Loucy (cell line): Measurements from ENCODE around the gene TRIM34.

Experiments
- CTCF ChIP-seq: fragments of 200-600 bp; sonication (generic); conservative IDR thresholded peaks from 2 replicates; pipeline ENCODE4 v1.5.1; 2014; ENCODE audit warnings: mild to moderate bottlenecking, antibody characterized with exemption, low read length
- EZH2phosphoT487 ChIP-seq: fragments of 200-600 bp; IDR thresholded peaks from 2 replicates; pipeline ENCODE4 v1.6.1; 2018; ENCODE audit warnings: antibody characterized with exemption, mild to moderate bottlenecking, moderate library complexity, borderline replicate concordance

GRCh38 chr11:5603326-5603725 lies 21.5 kb upstream of the TRIM34 start:
- no peak for TF ChIP-seq CTCF
- no peak for TF ChIP-seq EZH2phosphoT487
